Tibial nerve (tissue), 4 donors: Measurements from ENCODE around the gene BBS5.

Experiments used
- CTCF ChIP-seq, 5 experiments: fragments of 200-600 bp in 3 of 5; fragments of 450-650 bp in 2 of 5; sonication (generic) in 3 of 5; IDR thresholded peaks; one replicate each; pipeline ENCODE4 v1.5.1; 2016 to 2019; ENCODE audit warnings: antibody characterized with exemption in 5 of 5, mild to moderate bottlenecking in 3 of 5, moderate library complexity in 2 of 5
- EP300 ChIP-seq, 2 donors: sonication (generic); formaldehyde crosslinking; IDR thresholded peaks; one replicate each; pipeline ENCODE4 v1.6.1; 2017; ENCODE audit warnings: antibody characterized with exemption in 2 of 2, mild to moderate bottlenecking in 1 of 2

DNA sequence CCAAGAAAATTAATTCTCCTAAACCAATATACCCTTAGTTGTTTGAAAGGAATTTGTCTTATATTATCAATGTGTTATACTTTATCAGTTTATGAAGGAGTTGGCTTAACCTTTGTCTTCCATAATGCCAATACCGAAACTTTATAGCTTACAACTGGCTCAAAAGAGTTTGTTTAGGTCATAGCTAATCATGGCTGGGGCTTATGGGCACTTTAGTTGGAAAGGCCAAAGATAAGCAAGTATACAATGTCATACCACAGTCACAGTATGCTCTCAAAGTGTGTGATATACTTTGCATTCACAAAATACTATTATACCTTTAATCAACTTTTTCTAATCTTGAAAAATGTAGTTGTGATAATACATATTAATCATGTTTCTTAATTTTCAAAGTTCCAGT, 32.5 kb downstream of the BBS5 start:
- TF ChIP-seq CTCF (IDR thresholded peaks at IDR 0.05) (no peak), EP300 (IDR thresholded peaks at IDR 0.05) (no peak)
